Pons (tissue), 1 donor: ENCODE data around the gene MAP3K21.

ENCODE experiments used
- DNase-seq: peaks from one replicate; pipeline ENCODE4 v3.0.0-alpha.2; 2016; ENCODE audit warnings: low spot score

MAP3K21 gene

DNA sequence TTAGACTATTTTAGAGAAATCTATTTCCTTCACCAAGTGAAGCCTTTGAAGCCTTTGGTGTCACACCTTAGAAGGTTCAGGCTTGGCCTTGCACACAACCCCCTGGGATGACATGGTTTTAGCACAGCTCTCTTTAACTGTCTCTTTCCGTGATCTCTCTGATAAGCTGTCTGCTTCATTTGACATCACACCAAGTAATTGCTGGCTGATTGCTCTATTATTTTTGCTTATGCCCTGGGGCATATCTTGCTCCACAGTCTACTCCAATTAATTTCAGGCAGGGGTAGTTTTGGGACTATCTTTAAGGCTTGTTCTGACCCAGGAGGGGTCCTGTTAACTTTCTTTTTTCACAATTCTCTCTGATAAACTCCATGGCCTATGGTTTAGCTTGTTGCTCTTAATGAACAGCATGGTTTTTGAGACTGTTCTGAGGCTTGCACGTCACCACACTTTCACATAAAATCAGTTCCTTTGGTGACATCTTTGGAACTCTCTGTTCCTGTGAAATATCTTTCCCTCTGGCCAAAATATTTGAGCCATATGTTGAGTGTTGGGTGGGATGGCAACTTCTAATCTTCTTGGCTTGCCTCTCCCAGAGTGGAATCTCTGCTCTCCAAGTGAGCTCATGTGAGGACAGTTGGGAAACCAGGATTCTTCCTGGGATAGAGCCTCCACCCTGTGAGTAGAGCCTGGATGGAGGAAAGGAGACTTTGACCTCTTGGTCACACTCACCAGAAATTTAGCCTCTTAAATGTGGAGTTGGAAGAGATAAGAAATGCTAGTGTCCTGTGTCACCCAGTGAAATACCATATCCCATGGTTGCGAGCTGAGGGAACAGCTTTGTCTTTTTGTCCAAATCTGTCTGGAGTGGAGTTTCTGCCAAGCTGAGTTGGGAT is 63.6 kb downstream of the MAP3K21 start:
- no peak for DNase-seq

DNA sequence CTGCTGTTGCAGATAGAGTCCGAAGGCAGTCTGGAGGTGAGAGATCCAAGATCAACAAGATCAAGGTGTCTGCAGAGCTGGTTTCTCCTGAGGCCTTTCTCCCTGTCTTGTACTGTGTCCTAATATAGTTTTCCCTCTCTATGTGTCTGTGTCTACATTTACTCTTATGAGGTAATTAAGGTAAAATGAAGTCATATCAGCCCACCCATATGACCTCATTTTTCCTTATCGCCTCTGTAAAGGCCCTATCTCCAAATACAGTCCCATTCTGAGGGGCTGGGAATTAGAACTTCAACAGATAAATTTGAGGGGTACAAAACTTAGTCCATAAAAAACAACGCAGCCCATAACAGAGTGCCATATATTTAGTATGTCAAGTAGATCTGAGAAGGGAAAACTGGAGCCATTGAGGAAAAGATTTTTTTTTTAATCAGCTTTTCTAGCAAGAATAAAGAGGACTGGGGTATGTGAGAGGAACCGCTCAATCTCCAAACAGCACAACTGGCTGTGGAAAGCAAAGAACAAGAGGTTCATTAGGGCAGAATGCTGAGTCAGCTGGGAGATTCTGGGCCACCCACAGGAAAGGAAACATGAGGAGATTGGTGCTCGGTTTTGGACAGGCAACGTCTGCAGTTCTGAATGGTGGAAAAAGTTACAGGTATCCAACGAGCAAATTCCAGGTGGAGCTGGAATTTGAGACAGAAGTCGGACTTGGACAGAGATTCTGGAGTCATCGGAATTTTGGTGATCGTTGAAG is 65.7 kb downstream of the MAP3K21 start:
- no peak for DNase-seq

DNA sequence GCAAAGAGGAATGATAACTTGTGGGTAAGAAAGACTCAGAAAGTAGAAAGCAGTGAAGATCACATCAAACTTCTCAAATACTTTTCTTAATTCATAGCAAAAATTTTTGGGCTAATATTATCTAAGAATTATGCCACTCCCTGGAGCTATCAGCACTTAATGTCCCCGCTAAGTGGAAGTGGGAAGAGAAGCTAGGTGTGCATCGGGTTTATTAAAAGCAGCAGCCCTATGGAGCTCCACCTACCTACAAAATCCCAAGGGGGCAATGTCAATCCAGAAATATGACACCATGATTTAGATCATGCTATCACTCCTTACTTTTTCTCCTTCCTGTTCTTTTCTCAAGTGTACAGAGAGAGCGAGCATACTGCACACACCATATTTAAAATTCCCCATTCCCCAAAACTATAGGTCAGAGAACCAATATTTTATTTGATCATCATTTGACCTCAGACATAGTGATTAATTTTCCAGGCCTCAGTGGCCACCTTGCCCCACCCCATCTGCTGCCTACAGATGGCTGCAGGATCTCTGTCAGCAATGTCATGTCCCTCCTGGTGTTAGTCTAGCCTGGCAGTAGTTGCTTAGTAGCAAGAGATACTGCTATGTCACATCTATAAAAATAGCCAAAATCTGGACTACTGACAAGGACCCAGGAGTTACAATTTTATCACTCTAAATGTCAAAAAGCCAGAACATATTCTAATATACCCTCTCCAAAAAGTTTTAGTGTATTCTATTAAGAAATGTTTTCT is 66.6 kb downstream of the MAP3K21 start:
- no peak for DNase-seq

DNA sequence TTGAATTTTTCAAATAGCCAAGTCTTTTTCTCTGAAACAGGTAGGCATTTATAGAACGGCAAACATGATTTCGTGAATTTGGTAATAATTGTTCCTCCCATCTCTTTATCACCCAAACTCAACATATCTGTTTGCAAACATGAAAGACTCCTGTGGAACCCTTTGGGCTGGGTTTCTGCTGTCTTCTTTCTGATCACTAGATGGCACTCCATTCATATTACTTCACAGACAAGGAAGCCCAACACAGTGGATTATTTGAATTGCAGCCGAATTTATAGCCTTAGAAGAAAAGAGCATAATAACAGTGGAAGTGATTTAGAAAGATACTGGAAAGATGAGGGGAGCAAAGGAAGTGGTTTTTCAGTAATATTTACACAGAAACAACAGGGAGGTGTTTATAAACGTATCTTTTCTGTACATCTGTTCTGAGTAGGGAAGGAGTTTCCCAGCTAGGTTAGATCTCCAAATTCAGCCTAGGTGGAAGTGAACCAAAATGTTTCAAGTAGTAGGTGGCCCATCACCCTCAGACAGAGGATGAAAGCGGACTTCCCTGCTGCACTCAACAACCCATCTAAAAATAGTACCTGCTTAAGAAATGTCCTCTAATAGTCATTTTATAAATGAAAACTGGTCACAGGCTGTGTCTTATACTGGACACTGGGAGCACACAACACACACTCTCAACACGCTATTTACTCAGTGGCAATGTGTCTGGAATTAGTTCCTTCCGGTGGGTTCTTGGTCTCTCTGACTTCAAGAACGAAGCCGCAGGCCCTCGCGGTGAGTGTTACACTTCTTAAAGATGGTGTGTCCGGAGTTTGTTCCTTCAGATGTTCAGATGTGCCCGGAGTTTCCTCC is 67.6 kb downstream of the MAP3K21 start:
- DNase-seq: peak; percentile 70

DNA sequence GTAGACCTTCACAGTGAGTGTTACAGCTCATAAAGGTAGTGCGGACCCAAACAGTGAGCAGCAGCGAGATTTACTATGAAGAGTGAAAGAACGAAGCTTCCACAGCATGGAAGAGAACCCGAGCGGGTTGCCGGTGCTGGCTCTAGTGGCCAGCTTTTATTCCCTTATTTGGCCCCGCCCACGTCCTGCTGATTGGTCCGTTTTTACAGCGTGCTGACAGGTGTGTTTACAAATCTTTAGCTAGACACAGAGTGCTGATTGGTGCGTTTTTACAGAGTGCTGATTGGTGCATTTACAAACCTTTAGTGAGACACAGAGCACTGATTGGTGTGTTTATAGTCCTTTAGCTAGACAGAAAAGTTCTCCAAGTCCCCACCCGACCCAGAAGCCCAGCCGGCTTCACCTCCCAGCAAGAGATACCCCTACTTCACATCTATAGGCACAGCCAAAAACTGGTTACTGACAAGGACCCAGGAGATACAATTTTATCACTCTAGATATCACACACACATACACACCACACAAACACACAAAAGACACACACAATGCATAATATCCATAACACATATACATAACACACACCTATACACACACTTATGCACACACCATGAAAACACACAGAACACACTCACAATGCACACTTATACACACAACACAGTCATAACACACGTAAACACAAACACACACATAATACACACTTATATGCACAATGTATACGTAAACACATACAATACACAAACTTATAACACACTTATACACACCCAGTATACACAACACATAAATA is 68.5 kb downstream of the MAP3K21 start:
- no peak for DNase-seq

DNA sequence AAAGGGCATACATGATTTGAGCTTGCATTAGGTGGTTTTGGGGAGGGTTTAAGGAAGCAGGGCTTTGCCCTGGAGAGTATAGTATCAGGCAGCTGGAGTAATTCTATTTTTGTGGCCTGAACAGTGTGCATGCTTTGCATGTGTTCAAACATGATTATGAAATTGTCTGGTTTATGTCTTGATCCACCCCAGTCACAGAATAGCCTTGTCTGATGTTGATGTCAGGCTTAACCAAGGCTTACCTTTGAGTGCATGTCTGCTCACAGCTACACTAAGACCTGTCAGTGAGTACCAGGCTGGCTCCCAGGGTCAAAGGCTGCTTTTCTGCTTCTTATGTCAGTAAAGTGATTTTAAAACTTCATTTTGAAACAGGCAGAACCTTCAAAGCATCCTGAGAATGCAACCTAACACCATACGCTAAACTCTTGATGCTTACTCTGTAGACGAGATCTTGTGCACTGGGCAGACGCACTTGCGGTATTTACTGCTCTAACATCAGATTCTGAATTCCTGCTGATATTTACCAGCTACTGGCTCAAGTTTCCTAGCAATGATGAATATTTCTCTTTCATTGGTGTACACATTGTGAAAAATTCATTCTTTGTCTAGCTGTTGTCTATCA is 78.9 kb downstream of the MAP3K21 start:
- no peak for DNase-seq

DNA sequence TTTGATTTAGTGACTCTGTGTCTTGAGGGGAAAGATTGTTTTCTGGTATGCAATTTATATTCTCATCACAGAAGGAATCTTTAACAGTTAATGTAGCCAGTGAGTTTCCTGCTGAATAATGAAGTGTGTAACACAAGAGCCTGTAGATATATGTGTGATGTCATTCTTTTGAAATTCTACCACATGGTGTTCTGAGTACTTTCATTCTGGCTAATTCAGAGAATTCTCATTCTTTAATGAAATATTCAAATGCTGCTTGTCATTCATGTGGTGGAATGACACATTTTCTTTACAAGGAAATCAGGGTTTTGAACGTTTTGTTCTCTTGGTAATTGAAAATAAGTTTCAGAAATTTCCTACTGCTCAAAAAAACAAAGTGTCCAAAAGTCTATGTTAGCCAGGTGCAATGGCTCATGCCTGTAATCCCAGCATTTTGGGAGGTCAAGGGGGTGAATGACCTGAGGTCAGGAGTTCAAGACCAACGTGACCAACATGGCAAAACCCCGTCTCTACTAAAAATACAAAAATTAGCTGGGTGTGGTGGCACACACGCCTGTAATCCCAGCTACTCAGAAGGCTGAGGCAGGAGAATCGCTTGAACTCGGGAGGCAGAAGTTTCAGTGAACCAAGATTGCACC is 79.6 kb downstream of the MAP3K21 start:
- no peak for DNase-seq

DNA sequence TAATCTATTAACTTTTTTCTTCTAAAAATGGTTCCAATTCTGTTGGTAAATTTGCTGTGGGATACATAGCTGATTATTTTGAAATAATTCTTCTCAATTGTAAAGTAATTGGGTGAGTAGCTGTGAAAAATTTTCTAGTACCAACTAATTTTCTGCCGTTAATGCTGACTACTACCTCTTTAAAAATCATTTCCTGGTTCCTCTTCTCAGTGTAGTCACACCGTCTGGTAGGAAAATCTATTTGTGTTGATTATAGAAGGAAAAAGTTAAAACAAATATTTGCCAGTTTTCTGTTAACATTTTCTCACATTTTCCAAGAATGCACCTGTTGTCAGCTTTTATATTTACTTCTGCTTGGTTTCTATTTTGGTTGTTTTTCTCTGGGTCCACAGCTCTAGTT is 82.0 kb downstream of the MAP3K21 start:
- no peak for DNase-seq

DNA sequence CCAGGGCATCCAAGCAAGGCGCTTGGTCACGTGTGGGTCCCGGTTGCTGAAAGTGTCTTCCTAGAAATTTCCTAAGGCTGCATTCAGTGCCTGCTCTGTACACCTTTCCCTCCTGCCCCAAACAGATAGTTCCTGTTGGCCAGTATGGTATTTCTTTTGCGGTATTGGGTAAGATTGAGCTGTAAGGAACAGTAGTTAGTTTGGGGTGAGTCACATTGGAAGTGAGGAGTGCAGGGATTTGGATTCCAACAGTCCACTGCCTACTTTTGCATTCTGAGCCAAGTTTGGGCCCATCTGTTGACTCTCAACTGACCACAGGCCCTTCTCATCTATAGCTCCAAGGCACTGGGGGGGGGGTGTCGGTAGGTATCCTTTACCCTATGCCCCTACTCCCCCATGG is 83.4 kb downstream of the MAP3K21 start:
- no peak for DNase-seq

DNA sequence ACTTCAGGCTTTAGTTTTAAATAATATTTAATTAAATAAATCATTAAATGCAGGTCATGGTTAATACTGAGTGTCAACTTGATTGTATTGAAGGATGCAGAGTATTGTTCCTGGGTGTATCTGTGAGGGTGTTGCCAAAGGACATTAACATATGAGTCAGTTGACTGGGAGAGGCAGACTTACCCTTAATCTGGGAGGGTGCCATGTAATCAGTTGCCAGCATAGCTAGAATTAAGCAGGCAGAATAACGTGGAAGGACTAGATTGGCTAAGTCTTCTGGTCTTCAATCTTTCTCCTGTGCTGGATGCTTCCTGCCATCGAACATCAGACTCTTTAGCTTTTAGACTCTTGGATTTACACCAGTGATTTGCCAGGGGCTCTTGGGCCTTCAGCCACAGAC is 85.3 kb downstream of the MAP3K21 start:
- no peak for DNase-seq

DNA sequence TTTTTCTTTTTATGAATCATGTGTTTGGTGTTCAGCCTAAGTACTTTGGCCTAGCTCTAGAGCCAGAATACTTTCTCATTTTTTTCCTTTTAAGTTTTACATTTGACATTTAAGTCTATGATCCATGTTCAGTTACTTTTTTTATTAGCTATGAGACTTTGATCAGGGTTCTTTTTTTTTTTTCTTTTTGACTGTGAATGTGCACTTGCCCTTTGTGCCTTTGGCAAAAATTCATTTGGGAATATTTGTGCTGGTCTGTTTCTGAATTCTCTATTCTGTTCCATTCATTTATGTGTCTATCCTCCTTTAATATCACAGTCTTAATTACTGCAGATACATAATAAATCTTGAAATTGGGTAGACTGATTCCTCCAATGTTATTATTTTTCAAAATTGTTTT is 93.8 kb downstream of the MAP3K21 start:
- DNase-seq: no peak

DNA sequence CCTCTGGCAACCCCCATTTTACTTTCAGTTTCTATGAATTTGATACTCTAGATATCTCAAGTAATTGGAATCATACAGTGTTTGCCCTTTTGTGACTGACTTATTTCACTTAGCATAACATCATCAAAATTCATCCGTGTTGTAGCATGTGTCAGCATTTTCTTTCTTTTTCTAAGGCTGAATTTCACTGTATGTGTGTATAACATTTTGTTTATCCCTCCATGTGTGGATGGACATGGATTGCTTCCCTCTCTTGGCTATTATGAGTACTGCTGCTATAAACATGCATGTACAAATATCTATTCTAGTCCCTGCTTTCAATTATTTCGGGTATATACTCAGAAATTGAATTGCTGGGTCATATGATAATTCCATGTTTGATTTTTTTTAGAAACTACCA is 97.3 kb downstream of the MAP3K21 start:
- no peak for DNase-seq

DNA sequence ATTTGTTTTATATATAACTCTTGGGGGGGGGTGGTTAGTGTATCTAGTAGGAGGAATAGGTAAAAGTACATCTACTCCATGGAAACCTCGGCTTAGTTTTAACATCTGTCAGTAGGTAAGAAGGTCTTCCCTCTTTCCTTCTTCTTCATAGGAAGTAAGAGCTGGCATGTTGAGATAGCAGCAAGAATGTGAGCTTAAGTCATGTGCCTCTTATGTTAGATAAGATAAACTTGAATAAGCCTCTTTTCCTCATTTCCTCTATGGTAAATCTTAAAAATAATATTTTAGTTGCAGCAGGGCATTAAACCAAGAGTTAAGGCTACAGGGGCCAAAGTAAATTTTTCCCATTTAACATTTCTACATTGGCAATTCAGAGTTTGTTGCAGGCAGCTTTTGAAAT is 100.4 kb downstream of the MAP3K21 start:
- DNase-seq: no peak

DNA sequence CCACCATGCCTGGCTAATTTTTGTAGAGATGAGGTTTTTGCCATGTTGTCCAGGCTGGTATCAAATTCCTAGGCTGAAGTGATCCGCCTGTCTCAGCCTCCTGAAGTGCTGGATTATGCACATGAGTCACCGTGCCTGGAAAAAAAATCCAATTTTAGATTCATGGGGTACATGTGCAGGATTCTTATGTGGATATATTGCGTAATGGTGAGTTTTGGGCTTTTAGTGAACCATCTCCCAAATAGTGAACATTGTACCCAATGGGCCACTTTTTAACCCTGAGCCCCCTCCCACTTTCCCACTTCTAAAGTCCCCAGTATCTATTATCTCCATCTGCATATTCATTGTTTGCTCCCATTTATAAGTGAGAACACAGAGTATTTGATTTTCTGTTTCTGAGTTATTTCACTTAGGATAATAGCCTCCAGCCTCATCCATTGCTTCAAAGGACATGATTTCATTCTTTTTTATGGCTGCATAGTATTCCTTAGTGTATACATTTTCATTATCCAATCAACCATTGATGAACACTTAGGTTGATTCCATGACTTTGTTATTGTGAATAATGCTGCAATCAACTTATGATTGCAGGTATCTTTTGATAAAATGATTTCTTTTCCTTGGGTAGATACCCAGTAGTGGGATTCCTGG is 104.4 kb downstream of the MAP3K21 start:
- DNase-seq: no peak

DNA sequence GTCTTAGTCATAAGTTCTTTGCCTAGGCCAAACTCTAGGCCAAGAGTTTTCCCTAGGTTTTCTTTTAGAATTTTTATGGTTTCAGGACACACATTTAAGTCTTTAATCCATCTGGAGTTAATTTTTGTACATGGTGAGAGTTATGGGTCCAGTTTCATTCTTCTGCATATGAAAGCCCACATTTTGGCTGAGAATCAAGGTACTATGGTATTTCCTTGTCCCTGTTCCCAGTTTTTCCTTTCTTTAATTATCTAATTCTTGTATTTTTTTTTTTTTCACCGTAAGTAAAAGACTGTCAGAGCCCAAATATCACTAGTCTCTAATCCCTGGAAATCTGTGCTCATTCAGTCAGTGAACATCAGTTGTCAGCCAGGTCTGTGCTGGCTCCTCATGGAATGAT is 105.4 kb downstream of the MAP3K21 start:
- DNase-seq: no peak

DNA sequence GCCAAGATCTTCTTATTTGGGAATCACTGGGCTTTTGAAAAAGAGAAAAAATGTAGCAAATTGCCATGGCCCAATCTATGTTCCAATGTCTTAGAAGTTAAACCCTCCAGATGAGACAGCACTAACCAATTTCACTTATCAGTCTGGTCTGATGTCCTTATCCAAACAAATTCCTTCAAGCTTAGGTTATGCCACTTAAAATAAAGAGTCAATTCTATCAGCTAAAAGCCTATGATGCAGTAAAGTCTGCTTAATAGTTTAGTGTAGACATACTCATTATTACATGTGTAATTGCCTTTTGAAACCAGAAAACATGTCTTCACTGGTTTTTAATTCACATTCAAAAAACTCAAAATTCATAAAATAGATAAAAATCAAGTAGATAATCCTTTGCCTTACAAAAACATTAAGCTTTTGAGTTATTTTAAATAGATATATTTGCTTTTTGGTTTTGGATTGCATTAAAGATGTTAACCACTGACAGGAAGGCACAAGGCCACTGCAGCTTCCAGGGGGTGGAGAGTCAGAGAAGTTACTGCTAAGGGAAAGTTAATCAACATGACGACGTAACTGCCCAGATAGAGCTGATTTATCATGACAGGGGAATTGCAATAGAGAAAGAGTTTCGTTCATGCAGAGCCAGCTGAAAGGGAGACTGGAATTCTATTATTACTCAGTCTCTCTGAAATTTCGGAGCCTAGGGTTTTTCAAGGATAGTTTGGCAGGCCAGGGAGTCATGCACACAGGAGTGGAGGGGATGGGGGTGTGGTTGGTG is 106.1 kb downstream of the MAP3K21 start:
- DNase-seq: no peak
